GM18499 (cell line): ENCODE results near the gene MBLAC2.

Experiments used
- ATAC-seq: cut with Tn5 transposase; IDR thresholded peaks from one replicate; pipeline ENCODE4 v1.9.1; 2021; ENCODE audit warnings: moderate number of reproducible peaks; ENCODE audit not compliant: insufficient read depth, unreplicated experiment

Gene MBLAC2

GRCh38 chr5:90474235-90475107 lies at the start of gene MBLAC2, which contains the start of gene POLR3G:
TSS of gene MBLAC2 (minus strand) at chr5:90474771. CDS start at chr5:90474292, 479 bp downstream.
TSS of gene POLR3G (plus strand) at chr5:90474864. CDS start at chr5:90485568, 10,704 bp downstream.
- peak; percentile 78 for ATAC-seq

GRCh38 chr5:90519081-90519480 lies 44.5 kb upstream of the MBLAC2 start:
- ATAC-seq: no peak

GRCh38 chr5:90518661-90519060 lies 44.1 kb upstream of the MBLAC2 start:
- peak; percentile 50 for ATAC-seq

GRCh38 chr5:90514520-90514919 lies 39.9 kb upstream of the MBLAC2 start:
- ATAC-seq: no peak

DNA sequence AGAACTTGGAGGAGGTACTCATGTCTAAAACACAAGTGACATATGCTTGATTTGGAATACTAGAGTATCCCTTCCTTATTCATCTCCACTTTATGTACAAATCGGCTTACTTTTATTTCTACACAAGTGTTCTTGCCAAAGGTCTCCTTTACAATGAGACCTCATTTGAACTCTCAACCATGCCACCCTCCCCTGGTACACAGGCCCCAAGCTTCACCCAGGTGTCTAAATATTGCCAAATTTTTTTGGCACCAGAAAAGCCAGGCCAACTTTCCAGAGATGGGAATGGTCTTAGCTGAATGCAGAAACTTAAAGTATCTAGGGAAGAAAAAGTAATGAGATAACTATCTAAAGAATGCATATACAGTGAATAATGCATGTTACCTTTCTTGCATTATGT lies 35.9 kb upstream of the MBLAC2 start:
- ATAC-seq: no peak

DNA sequence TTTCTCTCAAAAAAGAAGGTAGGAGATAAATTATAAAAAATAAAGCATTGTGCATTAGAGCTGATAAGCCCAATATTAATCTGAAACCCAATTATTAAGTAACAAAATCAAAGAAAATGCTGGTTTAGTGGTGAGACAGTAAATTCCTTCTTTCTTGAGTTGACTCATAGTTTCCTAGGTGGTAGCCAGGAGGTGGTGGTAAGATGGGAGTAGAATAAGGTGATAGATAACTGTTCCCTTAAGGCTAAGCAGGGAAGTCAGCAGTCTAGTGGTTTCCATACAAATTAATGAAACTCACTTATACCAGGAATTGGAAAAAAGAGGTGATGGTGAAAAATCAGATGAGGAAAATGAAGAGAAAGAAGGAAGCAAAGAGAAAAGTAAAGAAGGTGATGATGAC lies 31.6 kb upstream of the MBLAC2 start:
- no peak for ATAC-seq

- no peak for ATAC-seq
Measured at GRCh38 chr5:90504743-90505142, 30.2 kb upstream of the MBLAC2 start.

DNA sequence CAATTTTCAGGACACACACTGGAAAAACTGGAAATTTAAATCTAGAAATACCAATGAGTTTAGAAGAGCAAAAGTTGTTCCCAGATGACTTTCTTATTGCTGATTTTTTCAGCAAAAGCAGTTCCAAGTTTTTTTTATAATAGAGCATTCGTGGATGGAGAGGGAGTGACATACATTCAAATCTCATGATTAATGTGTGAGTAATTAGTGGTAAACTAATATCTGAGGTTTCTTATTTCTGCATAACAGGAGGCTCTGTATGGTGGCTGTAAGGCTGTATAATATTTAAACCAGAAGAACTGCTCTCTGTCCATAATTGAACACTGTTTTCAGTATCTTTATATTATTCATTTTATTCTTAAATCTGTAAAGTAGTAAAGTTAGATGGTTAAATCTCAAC lies 29.0 kb upstream of the MBLAC2 start:
- no peak for ATAC-seq

- ATAC-seq: no peak
Measured at GRCh38 chr5:90495146-90495545, 20.6 kb upstream of the MBLAC2 start.

DNA sequence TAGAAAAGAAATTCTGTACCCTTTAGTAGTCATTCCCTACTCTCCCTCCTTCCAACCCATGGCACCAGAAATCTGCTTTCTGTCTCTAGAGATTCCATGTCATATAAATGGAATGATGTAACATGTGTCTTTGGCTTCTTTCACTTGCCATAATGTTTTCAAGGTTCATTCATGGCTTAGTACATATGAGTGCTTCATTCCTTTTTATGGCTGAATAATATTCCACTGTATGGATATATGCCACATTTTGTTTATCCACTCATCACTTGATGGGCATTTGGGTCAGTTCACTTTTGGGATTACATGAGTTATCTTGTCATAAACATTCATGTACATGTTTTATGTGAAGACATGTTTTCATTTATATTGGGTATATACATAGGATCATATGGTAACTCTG lies 19.5 kb upstream of the MBLAC2 start:
- no peak for ATAC-seq

GRCh38 chr5:90488791-90489190 lies 14.2 kb upstream of the MBLAC2 start:
- no peak for ATAC-seq

- no peak for ATAC-seq
Measured at GRCh38 chr5:90484540-90484939, 10.0 kb upstream of the MBLAC2 start.

DNA sequence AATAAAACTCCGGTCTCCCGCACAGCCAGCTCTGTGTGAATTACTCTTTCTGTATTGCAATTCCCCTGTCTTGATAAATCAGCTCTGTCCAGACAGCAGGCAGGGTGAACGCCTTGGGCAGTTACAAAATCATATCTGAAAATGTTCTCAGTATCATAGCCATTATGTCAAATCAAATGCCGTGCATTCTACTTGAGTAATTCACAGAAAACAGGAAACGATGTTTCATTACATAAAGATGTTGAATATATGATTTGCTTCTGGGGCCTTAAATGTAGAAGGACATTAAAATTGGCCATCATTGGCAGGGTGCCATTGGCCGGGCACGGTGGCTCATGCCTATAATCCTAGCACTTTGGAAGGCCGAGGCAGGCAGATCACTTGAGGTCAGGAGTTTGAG lies 8.6 kb upstream of the MBLAC2 start:
- ATAC-seq: no peak

DNA sequence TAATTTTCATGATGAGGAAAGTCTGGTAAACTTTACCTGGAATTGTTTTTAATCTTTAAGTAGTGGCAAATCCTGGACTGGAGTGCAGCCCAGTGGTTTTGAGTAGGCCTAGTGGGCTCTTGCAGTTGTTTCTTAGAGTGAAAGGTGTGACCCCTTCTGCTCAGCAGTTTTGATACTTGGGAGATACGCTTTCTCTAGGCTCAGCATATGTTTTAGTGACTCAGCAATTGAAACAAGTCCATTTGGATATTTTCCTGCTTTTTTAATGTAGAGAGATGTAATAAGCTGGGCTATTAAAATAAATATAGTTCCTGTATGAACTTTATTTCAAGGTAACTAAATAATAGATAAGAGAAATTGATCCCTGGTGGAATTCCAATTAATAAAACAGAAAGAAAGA lies 6.1 kb upstream of the MBLAC2 start:
- ATAC-seq: no peak

DNA sequence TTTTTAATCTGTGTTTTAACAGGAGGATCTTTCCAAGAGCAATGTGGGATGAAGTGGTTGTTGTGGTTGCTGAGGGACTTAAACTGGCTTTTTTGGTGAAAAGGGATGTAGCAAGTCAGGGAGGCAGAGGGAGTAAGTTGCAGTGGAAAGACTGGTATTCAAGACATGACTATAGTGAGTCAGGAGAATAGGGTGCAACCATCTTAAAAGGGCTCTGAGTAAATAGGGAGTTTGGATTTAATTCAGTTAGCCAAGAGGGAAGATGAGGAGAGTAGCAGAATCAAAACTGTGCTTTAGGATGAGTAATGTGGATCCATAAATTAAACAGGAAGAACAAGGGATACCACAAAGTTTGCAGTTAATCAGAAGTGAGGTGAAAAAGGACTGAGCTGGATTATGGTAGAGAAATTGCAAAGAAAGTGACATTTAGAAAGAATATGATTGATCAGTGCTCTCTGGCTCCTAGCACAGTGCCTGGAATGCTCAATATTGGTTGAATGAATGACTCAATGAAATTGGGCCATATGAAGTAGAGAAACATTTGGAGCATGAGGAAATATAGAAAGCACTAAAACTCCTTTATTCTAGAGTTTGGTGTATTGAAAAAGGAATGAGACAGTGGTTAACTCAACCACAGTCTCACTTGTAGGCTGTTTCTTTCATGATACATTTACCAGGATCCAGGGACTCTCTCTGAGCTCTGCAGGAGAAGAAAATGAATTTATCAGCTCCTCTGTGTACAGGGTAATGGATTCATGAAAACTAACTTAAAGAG lies 5.2 kb upstream of the MBLAC2 start:
- no peak for ATAC-seq

DNA sequence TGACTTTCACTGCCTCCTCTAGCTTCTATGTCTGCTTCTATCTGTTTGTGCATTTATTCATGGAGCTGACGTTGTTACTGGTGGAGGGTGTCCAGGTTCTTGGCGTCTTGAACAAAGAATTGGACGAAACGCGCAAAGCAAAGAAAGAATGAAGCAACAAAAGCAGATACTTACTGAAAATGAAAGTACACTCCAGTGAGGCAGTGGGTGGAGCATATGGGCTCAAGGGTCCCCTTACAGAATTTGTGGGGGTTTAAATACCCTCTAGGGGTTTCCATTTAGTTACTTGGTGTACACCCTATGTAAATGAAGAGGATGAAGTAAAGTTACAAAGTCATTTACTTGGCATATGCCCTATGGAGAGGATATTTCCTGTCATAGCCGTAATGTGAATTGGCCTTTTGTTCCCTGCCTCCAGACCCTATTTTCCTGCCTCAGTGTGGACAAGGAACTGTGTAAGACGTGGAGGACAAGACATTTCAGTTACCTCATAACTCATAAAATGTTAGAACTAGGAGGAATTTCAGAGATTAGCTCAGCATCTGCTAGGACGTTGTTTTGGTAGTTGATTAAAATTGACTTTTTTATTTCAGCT lies 3.1 kb upstream of the MBLAC2 start:
- ATAC-seq: no peak

- ATAC-seq: no peak
Measured at GRCh38 chr5:90477073-90477472, 2.5 kb upstream of the MBLAC2 start.

GRCh38 chr5:90476391-90476790 lies 1.8 kb upstream of the MBLAC2 start:
- ATAC-seq: no peak

DNA sequence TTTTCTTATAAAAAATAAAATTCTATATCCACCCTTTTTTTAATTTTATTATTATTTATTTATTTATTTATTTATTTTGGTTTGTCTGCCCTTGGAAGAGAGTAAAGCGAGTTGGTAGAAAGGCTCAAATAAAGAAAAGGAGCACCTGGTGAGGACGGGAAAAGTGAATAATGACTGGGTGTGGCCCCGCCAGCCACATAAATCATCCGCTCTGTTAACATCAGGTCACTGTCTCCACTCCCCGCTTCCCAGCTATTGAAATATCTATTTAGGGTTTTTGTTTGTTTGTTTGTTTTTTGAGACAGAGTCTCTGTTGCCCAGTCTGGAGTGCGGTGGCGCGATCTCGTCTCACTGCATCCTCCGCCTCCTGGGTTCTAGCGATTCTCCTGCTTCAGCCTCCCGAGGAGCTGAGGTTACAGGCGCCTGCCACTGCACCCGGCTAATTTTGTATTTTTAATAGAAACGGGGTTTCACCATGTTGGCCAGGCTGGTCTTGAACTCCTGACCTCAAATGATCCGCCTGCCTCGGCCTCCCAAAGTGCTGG lies 937 bp upstream of the MBLAC2 start:
- no peak for ATAC-seq

GRCh38 chr5:90473396-90474234 lies 956 bp downstream of the MBLAC2 start:
- peak; percentile 11 for ATAC-seq
